OCI-LY3 (cell line): ENCODE results near the gene SPI1.

Source experiments
- EZH2phosphoT487 ChIP-seq: fragments of 200-600 bp; shearing (Covaris generic); IDR thresholded peaks from 2 replicates; pipeline ENCODE4 v1.6.1; 2018; ENCODE audit warnings: antibody characterized with exemption, mixed run types, low read depth
- TF ChIP-seq, protein P1 (sequence below): fragments of 200-600, 300-600 bp; sonication (generic); IDR thresholded peaks from 2 replicates; pipeline ENCODE4 v1.5.1; 2014; ENCODE audit warnings: antibody characterized with exemption, low read length, low read depth

GRCh38 chr11:47398551-47398950 is 20.2 kb upstream of the SPI1 start:
- TF ChIP-seq, protein P1, sequence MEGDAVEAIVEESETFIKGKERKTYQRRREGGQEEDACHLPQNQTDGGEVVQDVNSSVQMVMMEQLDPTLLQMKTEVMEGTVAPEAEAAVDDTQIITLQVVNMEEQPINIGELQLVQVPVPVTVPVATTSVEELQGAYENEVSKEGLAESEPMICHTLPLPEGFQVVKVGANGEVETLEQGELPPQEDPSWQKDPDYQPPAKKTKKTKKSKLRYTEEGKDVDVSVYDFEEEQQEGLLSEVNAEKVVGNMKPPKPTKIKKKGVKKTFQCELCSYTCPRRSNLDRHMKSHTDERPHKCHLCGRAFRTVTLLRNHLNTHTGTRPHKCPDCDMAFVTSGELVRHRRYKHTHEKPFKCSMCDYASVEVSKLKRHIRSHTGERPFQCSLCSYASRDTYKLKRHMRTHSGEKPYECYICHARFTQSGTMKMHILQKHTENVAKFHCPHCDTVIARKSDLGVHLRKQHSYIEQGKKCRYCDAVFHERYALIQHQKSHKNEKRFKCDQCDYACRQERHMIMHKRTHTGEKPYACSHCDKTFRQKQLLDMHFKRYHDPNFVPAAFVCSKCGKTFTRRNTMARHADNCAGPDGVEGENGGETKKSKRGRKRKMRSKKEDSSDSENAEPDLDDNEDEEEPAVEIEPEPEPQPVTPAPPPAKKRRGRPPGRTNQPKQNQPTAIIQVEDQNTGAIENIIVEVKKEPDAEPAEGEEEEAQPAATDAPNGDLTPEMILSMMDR: no peak
- TF ChIP-seq EZH2phosphoT487: no peak
